ENCODE results near the gene CYCS. TPM values are rescaled to one million over a fixed set of nuclear protein-coding genes. Genes with fewer than 3 reads are reported as not detected.

CYCS gene
- total RNA-seq (2014; rRNA removed; shearing (Covaris generic)), result 329 and 351 TPM in 2 replicates
- 100.0 and 117 TPM in 2 replicates for polyA plus RNA-seq (2014; cell fraction: nucleus; rRNA removed)

- peak; percentile 100 for DNase-seq (ENCODE audit: extremely low read depth, low read depth)
Observed at GRCh38 chr7:25125137-25125946, at the start of gene CYCS. Gene CYCS (minus strand): TSS chr7:25125260. CDS start chr7:25124119, 1,141 bp downstream.

DNA sequence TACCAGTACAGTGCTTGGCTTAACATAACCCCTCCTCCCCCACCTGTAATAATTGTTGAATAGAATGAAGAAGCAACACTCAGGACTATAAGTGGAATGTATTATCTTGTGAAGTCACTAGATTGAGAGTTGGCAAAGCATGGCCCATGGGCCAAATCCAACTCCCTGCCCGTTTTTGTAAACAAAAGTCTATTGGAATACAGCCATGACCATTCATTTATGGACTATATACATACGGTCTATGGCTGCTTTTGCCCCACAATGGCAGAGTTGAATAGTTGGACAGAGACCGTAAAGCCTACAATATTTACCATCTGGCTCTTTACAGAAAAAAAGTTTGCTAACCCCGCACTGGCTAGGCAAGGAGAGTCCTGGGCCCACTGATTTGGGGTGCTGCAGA, 48.1 kb upstream of the CYCS start:
- no peak for DNase-seq (ENCODE audit: extremely low read depth, low read depth)

DNA sequence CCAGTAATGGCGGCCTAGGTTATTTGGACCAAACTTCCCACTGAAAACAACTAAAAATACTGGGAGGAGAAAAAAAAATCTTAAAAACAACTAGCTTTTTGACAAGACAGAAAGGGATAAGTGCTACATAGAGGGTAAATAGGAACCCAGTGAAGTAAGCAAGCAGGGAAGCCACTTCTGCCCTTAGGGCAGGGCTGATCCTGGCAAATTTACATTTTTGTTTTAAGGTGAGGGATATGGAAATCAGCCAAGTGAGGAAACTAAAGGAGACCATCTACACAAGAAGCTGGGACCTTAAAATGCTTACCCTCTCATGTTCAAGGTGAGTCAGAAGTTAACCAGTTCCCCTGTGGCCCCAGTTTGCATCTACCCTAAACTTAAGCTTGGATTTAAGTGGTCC, 46.5 kb upstream of the CYCS start:
- no peak for DNase-seq (ENCODE audit: extremely low read depth, low read depth)

DNA sequence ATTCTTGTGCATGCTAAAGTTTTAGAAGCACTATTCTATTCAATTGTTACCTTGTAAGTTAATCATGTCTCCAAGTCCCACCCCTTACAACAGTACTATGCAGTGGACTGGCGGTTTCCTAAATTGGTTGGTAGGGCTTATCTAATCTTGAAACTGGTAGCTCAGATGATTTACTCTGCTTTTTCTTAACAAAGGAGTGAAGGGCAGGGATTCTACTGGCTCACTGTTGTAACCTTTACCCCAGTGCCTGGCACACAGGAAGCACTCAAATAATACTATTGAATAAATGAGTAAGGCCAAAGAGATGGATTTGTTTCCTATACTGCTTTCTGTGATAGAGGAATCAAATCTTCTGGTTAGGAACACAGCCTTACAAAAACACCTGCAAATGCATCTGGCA, 46.0 kb upstream of the CYCS start:
- no peak for DNase-seq (ENCODE audit: extremely low read depth, low read depth)

- no peak for DNase-seq (ENCODE audit: extremely low read depth, low read depth)
Observed at GRCh38 chr7:25169683-25170082, 44.6 kb upstream of the CYCS start.

DNA sequence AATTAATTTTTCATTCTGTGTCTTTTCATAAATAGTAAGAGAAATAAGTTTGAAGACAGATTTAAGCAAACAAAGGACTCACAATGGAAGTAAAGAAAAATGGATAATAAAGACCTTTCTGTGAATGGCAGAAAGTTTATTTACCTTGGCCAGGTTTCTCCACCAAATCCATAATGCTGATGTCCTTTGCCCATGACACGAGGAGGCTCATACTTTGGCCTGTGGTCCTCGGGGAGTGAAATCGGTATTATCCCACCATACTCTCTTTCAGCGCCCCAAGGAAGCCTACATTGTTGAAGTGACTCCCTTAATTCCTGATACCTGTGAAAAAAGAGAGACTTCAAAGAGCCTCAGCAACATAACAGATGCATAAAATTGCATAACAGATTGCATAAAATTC, 43.1 kb upstream of the CYCS start:
- no peak for DNase-seq (ENCODE audit: extremely low read depth, low read depth)

DNA sequence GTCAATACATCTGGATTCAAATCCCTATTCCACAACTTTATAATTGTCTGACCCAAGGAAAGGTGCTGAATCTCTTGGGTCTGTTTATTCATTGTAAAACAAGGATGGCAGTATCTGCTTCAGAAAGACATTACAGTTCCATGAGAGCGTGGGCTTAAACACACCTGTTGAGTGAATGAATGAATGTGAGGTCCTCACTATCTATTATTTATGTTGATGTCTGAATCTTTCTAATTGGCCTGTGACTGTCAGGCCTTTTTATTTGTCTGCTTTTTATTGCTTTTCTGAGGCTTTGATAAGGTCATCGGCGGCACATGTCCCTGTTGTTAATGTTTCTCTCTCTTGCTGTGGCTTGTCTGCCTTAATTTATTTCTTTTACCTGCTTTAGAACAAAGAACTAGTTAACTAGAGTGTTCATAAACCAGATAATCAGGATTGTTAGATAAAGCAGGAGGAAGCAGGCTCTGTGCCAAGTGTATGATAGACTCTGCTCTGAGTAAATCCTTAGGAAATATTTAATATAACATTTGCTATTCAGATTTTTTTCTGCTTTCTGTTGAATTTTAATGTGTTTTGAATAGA, 42.3 kb upstream of the CYCS start:
- DNase-seq (ENCODE audit: extremely low read depth, low read depth), result no peak

GRCh38 chr7:25159983-25160596, 35.0 kb upstream of the CYCS start:
- peak; percentile 58 for DNase-seq (ENCODE audit: extremely low read depth, low read depth)

- DNase-seq (ENCODE audit: extremely low read depth, low read depth), result no peak
Observed at GRCh38 chr7:25158966-25159365, 33.9 kb upstream of the CYCS start.

GRCh38 chr7:25151773-25152172, 26.7 kb upstream of the CYCS start:
- DNase-seq (ENCODE audit: extremely low read depth, low read depth), result no peak

- DNase-seq (ENCODE audit: extremely low read depth, low read depth), result no peak
Observed at GRCh38 chr7:25149836-25150235, 24.8 kb upstream of the CYCS start.

DNA sequence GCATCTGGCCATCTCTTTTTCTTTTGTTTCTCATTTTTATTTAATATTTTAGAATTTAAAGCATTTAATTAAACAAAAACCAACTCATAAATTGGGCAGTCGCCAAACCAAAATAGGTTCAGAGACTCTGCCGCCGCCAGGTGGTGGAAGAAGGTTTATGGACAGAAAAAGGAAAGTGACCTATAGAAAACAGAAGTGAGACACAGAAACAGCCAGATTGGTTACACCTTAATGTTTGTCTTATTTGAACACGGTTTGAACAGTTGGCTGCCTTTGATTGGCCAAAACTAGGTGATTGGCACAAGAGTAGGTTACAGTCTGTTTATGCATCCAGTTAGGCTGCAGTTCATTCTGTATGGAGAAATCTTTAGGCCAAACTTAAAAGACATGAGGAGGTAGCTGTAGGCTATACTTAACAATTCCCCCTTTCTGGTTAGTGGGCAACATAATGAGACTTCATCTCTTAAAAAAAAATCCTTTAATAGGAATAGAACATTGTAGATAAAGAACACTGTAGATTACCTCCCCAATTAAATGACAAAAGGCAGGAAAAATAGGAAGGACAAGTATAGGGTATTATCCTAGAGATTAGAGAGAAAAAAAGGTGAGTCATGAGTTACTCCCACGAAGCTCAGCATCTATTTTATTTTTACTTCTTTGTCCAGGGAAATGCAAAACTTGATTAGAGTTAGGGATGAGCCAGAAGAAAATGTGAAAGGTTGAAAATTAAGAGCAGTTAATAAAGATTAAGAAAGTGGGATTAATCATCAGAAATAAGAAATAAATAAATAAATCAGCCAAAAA, 23.9 kb upstream of the CYCS start:
- no peak for DNase-seq (ENCODE audit: extremely low read depth, low read depth)

GRCh38 chr7:25143763-25144162, 18.7 kb upstream of the CYCS start:
- DNase-seq (ENCODE audit: extremely low read depth, low read depth), result no peak

GRCh38 chr7:25139536-25139935, 14.5 kb upstream of the CYCS start:
- DNase-seq (ENCODE audit: extremely low read depth, low read depth), result no peak

- DNase-seq (ENCODE audit: extremely low read depth, low read depth), result no peak
Observed at GRCh38 chr7:25134358-25135010, 9.4 kb upstream of the CYCS start.

DNA sequence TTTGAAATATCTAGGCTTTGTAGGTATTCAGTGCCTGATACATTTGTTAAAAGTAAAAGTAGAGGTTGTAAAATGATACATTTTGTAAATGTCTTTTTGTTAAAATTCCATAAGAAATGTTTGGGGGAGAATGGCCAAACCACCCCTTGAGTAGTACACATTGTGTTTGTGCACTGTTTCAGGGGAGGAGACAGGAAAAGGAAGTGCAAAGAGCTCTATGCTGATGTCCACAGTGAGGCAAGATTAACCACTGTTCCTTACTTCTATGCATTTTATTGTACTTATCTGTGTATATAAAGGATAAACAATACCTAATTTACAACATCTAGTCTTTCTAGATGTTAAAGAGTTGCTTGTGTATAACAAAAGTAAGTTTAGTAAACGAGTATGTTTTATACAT, 7.4 kb upstream of the CYCS start:
- no peak for DNase-seq (ENCODE audit: extremely low read depth, low read depth)

DNA sequence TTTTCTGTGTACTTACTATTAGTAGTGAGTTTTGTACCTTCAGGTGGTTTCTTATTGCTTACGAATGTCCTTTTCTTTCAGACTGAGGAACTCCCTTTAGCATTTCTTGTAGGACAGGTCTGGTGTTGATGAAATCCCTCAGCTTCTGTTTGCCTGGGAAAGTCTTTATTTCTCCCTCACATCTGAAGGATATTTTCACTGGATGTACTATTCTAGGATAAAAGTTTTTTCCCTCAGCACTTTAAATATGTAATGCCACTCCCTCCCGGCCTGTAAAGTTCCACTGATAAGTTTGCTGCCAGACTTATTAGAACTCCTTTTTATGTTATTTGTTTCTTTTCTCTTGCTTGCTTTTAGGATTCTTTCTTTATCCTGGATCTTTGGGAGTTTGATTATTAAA, 1.7 kb upstream of the CYCS start:
- no peak for DNase-seq (ENCODE audit: extremely low read depth, low read depth)

GRCh38 chr7:25124465-25125136, 459 bp downstream of the CYCS start:
- DNase-seq (ENCODE audit: extremely low read depth, low read depth), result no peak

GRCh38 chr7:25122373-25122772, 2.7 kb downstream of the CYCS start:
- no peak for DNase-seq (ENCODE audit: extremely low read depth, low read depth)

GRCh38 chr7:25121599-25121998, 3.5 kb downstream of the CYCS start:
- no peak for DNase-seq (ENCODE audit: extremely low read depth, low read depth)

All from NCI-H460 (cell line).